Neural progenitor cell (in vitro differentiated cells): ENCODE measurements around the gene KLK7. TPM values are rescaled to one million over a fixed set of nuclear protein-coding genes. Genes with fewer than 3 reads are reported as not detected.

ENCODE experiments used
- DNase-seq: peaks from one replicate; pipeline ENCODE4 v3.0.0-alpha.2; 2016; ENCODE audit warnings: low spot score
- H2AFZ ChIP-seq: fragments of 200-600 bp; sonication (generic); replicated peaks from 2 replicates; pipeline ENCODE4 v1.6.1; 2016; ENCODE audit warnings: antibody characterized with exemption
- H3F3A ChIP-seq: fragments of 200-600 bp; sonication (generic); 2 replicates; pipeline ENCODE4 v1.6.1; 2016; ENCODE audit warnings: antibody characterized with exemption, low read depth
- H3K27ac ChIP-seq: fragments of 200-600 bp; sonication (generic); 2 replicates; pipeline ENCODE4 v1.5.1; 2016; ENCODE audit warnings: mild to moderate bottlenecking
- H3K27me3 ChIP-seq: fragments of 200-600 bp; sonication (generic); 2 replicates; pipeline ENCODE4 v1.6.1; 2016; ENCODE audit warnings: mild to moderate bottlenecking, moderate library complexity
- H3K36me3 ChIP-seq: fragments of 200-600 bp; sonication (generic); 2 replicates; pipeline ENCODE4 v1.5.1; 2016
- H3K4me1 ChIP-seq: fragments of 200-600 bp; sonication (generic); 2 replicates; pipeline ENCODE4 v1.6.1; 2016; ENCODE audit warnings: mixed run types
- H3K4me2 ChIP-seq: fragments of 200-600 bp; sonication (generic); 2 replicates; pipeline ENCODE4 v1.6.1; 2016
- H3K4me3 ChIP-seq: fragments of 200-600 bp; sonication (generic); 2 replicates; pipeline ENCODE4 v1.5.1; 2016
- H3K79me2 ChIP-seq: fragments of 200-600 bp; sonication (generic); 2 replicates; pipeline ENCODE4 v1.6.1; 2016; ENCODE audit warnings: low read depth
- H3K9ac ChIP-seq: fragments of 200-600 bp; sonication (generic); 2 replicates; pipeline ENCODE4 v1.6.1; 2016
- H3K9me3 ChIP-seq: fragments of 200-600 bp; sonication (generic); 2 replicates; pipeline ENCODE4 v1.5.1; 2016; ENCODE audit warnings: low read depth
- H4K20me1 ChIP-seq: fragments of 200-600 bp; sonication (generic); 2 replicates; pipeline ENCODE4 v1.6.1; 2016; ENCODE audit warnings: low read depth
- H3K27ac Mint-ChIP-seq: 3 replicates; pipeline ENCODE4 v1.8.0; 2021; ENCODE audit warnings: mixed read lengths
- H3K27me3 Mint-ChIP-seq: 2 replicates; pipeline ENCODE4 v1.8.0; 2022; ENCODE audit warnings: low read depth, mild to moderate bottlenecking, inconsistent platforms, moderate library complexity, mixed read lengths; ENCODE audit not compliant: insufficient read depth
- H3K36me3 Mint-ChIP-seq: 3 replicates; pipeline ENCODE4 v1.8.0; 2021; ENCODE audit warnings: mixed read lengths
- H3K4me1 Mint-ChIP-seq: 3 replicates; pipeline ENCODE4 v1.8.0; 2021; ENCODE audit warnings: mixed read lengths
- H3K4me3 Mint-ChIP-seq: 3 replicates; pipeline ENCODE4 v1.8.0; 2021; ENCODE audit warnings: mild to moderate bottlenecking, moderate library complexity, mixed read lengths
- H3K9me3 Mint-ChIP-seq: 3 replicates; pipeline ENCODE4 v1.8.0; 2020; ENCODE audit warnings: mixed read lengths
- EZH2 ChIP-seq: fragments of 200-600 bp; sonication (generic); IDR thresholded peaks from 2 replicates; pipeline ENCODE4 v1.6.1; 2017; ENCODE audit warnings: antibody characterized with exemption, mild to moderate bottlenecking, moderate library complexity
- EZH2phosphoT487 ChIP-seq: fragments of 200-600 bp; sonication (generic); IDR thresholded peaks from 2 replicates; pipeline ENCODE4 v1.6.1; 2017; ENCODE audit warnings: antibody characterized with exemption
- total RNA-seq: library from RNA; depleted of rRNA; stranded (reverse); fragments of >200 nt; gene quantifications from 2 replicates; pipeline ENCODE4 v1.2.3, GENCODE V29; 2015; ENCODE audit warnings: low replicate concordance
- TF ChIP-seq, protein P1 (sequence below): fragments of 200-600 bp; sonication (generic); IDR thresholded peaks from 2 replicates; pipeline ENCODE4 v1.5.1; 2017; ENCODE audit warnings: antibody characterized with exemption, mild to moderate bottlenecking

The KLK7 gene
- total RNA-seq, 1 donor from 2014 or later, result 0.36 TPM

DNA sequence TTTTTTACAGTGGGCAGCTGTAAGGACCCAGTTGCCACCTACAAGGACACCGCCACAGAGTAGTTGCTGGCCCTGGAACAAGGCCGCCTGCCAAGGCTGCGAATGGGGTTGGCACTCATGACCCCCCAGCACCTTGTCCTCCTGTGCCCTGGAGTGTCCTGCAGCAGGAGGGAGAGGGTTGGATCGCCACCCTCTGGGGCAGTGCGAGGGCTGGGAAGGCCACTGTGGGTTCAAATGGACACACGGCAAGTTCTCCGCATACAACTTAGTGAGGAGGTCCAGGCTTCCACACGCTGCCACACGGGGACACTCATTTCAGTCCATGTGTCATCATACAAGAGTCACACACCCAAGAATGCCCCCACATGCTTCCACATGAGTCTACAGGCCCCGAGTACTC is 16.7 kb upstream of the KLK7 start:
- Mint-ChIP-seq H3K27me3 (peaks cover 15% of the 10 kb centered on the region), H3K36me3 (no peaks in the 10 kb centered on the region), H3K27ac (no peak overlapping the region), H3K4me3 (no peak overlapping the region), H3K4me1 (peaks cover 17% of the 10 kb centered on the region), H3K9me3 (no peaks in the 10 kb centered on the region)
- no peak for DNase-seq
- Histone ChIP-seq H3K4me3 (no peak overlapping the region), H3K4me2 (no peak overlapping the region), H3K79me2 (no peaks in the 10 kb centered on the region), H3K9me3 (no peaks in the 10 kb centered on the region), H3F3A (no peaks in the 10 kb centered on the region), H4K20me1 (no peaks in the 10 kb centered on the region), H3K27ac (no peak overlapping the region), H3K27me3 (peaks cover 13% of the 10 kb centered on the region), H2AFZ (no peak overlapping the region), H3K9ac (no peak overlapping the region), H3K36me3 (no peaks in the 10 kb centered on the region), H3K4me1 (peaks cover 11% of the 10 kb centered on the region)
- TF ChIP-seq EZH2 (no peak), EZH2phosphoT487 (no peak)
- TF ChIP-seq, protein P1, sequence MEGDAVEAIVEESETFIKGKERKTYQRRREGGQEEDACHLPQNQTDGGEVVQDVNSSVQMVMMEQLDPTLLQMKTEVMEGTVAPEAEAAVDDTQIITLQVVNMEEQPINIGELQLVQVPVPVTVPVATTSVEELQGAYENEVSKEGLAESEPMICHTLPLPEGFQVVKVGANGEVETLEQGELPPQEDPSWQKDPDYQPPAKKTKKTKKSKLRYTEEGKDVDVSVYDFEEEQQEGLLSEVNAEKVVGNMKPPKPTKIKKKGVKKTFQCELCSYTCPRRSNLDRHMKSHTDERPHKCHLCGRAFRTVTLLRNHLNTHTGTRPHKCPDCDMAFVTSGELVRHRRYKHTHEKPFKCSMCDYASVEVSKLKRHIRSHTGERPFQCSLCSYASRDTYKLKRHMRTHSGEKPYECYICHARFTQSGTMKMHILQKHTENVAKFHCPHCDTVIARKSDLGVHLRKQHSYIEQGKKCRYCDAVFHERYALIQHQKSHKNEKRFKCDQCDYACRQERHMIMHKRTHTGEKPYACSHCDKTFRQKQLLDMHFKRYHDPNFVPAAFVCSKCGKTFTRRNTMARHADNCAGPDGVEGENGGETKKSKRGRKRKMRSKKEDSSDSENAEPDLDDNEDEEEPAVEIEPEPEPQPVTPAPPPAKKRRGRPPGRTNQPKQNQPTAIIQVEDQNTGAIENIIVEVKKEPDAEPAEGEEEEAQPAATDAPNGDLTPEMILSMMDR, result no peak

DNA sequence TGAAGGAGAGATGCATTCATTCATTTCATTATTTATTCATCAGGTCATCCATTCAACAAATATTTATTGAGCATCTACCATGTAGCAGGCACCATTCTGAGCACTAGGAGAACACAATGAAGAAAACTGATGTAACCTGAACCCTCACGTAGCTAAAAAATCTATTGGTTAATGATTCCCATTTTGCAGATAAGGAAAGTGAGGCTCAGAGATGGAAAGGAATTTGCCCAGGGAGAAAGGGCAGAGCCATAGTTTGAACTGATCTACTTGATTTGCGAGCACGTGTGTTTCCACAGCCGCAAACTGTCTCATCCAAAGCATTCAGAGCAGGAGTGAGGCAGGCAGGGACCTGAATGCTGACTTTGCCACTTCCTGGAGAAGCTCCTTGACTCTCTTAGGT is 15.0 kb upstream of the KLK7 start:
- no peaks in the 10 kb centered on the region for H3K36me3 ChIP-seq
- peaks cover 11% of the 10 kb centered on the region for H3K4me1 ChIP-seq
- Mint-ChIP-seq H3K4me1 (peaks cover 17% of the 10 kb centered on the region), H3K4me3 (no peak overlapping the region), H3K9me3 (no peaks in the 10 kb centered on the region), H3K27ac (no peak overlapping the region), H3K36me3 (no peaks in the 10 kb centered on the region), H3K27me3 (peaks cover 10% of the 10 kb centered on the region)
- no peak for DNase-seq
- H3K9me3 ChIP-seq, result no peaks in the 10 kb centered on the region
- H4K20me1 ChIP-seq, result no peaks in the 10 kb centered on the region
- H3K27me3 ChIP-seq, result peaks cover 3% of the 10 kb centered on the region
- H3K4me2 ChIP-seq, result no peak overlapping the region
- no peak for TF ChIP-seq EZH2
- TF ChIP-seq, protein P1, result no peak
- TF ChIP-seq EZH2phosphoT487, result no peak
- H3K9ac ChIP-seq, result no peak overlapping the region
- H3K27ac ChIP-seq, result no peak overlapping the region
- no peak overlapping the region for H3K4me3 ChIP-seq
- no peaks in the 10 kb centered on the region for H3F3A ChIP-seq
- no peak overlapping the region for H2AFZ ChIP-seq
- H3K79me2 ChIP-seq, result no peaks in the 10 kb centered on the region

DNA sequence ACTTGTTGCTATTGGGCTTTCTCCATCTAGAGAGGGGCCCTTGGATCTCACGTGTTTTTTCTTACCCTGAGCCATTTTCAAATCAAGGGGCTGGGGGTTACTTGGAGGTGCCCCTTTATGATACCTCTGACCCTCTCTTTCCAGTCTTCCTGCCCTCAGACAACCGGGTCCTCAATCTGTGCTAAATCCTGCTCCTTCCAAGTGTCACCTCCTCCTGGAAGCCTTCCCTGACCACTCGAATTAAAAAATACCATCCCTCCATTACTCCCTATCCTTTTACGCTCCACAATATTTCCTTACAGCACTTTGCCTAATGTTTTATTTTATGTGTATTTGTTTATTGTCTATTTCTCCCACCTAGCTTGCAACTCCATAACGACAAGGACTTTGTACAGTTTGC is 14.3 kb upstream of the KLK7 start:
- H3K9ac ChIP-seq, result no peak overlapping the region
- H2AFZ ChIP-seq, result no peak overlapping the region
- H3K36me3 ChIP-seq, result no peaks in the 10 kb centered on the region
- Mint-ChIP-seq H3K27ac (no peak overlapping the region), H3K4me3 (no peak overlapping the region), H3K9me3 (no peaks in the 10 kb centered on the region), H3K4me1 (peaks cover 17% of the 10 kb centered on the region), H3K27me3 (peaks cover 8% of the 10 kb centered on the region), H3K36me3 (no peaks in the 10 kb centered on the region)
- peaks cover 11% of the 10 kb centered on the region for H3K4me1 ChIP-seq
- H3K27ac ChIP-seq, result no peak overlapping the region
- DNase-seq, result no peak
- H3K79me2 ChIP-seq, result no peaks in the 10 kb centered on the region
- no peaks in the 10 kb centered on the region for H4K20me1 ChIP-seq
- no peaks in the 10 kb centered on the region for H3K9me3 ChIP-seq
- TF ChIP-seq, protein P1, result no peak
- no peak for TF ChIP-seq EZH2phosphoT487
- H3F3A ChIP-seq, result no peaks in the 10 kb centered on the region
- H3K27me3 ChIP-seq, result peaks cover 3% of the 10 kb centered on the region
- H3K4me2 ChIP-seq, result no peak overlapping the region
- no peak overlapping the region for H3K4me3 ChIP-seq

DNA sequence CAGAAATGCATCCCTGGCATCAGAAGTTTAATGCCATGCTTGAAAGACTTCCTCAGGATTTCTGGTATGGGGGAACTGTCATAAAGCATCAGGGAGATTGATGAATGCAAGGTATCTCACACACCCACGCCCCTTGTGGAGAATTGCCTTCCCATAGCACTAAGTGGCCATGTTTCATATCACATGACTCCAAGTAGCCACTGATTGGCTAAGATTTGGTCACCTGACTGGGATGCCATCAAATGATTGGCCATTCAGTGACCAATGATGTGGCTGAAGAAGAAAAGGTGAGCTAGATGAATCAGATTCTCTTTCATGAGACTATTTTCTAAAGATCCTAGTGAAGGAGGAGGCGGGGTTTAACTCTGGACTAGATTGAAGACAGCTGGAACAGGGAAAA is 10.4 kb upstream of the KLK7 start:
- Mint-ChIP-seq H3K27me3 (peaks cover 6% of the 10 kb centered on the region), H3K9me3 (no peaks in the 10 kb centered on the region), H3K27ac (no peak overlapping the region), H3K4me3 (no peak overlapping the region), H3K36me3 (no peaks in the 10 kb centered on the region), H3K4me1 (no peaks in the 10 kb centered on the region)
- no peaks in the 10 kb centered on the region for H3K79me2 ChIP-seq
- H3K9ac ChIP-seq, result no peak overlapping the region
- H3K9me3 ChIP-seq, result no peaks in the 10 kb centered on the region
- H3K27me3 ChIP-seq, result peaks cover 12% of the 10 kb centered on the region
- H3K36me3 ChIP-seq, result no peaks in the 10 kb centered on the region
- TF ChIP-seq EZH2phosphoT487 (no peak), EZH2 (no peak)
- TF ChIP-seq, protein P1, result no peak
- no peak overlapping the region for H3K4me2 ChIP-seq
- H3K27ac ChIP-seq, result no peak overlapping the region
- no peaks in the 10 kb centered on the region for H3F3A ChIP-seq
- no peaks in the 10 kb centered on the region for H3K4me1 ChIP-seq
- no peaks in the 10 kb centered on the region for H4K20me1 ChIP-seq
- no peak for DNase-seq
- no peak overlapping the region for H3K4me3 ChIP-seq
- no peak overlapping the region for H2AFZ ChIP-seq
